ENCODE results near the gene CDKN1B. TPM values are rescaled to one million over a fixed set of nuclear protein-coding genes. Genes with fewer than 3 reads are reported as not detected.

CDKN1B gene
- total and polyA plus RNA-seq, 2 of the 13 experiments (the other 11 are each of a cell fraction or from before 2014, with no cell fraction given) = 20.1 to 37.2 TPM

DNA sequence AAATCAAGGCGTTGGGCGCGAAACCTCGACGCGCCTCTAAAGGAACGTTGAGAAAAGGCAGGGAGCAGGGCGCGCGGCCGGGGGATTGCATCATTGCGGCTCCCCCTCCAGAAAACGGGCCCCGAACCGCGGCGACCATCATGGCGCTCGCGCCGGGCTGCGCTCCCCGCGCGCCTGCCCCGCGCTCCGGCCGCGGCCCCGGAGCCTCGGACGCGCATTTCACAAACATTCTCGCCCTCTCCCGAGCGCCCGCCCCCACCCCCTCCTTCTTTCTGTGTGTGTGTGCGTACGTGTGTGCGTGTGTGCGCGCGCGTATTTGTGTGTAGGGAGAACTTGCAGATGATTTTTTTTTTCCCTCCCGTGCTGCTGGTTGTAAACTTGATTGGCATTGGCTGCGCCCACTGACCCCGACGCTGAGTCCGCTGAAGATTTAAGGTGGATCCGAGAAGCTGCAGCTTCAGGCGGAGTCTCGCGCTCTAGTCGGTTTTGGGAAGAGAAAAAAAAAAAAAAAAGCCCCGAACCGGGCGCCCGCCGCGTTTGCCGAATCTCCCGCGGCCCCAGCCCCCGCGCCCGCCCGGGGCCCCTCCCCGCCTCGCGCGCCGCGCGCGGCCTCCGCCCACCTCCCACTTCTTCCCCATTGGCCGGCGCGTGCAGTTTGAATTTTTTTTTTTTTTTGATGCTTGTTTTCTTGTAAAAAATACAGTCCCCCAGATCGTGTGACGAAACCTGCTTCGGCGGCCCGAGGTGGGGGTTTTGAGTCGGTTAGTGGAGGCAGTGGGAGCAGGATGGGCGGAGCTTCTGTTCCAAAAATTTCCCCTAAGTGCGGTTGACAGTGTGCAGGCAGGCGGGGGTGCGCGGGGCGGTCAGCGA is 8.2 kb downstream of the CDKN1B start (continued):
- TF ChIP-seq ZIK1 (CRISPR knock-in tag; IDR thresholded peaks at IDR 0.05; ENCODE audit: borderline replicate concordance, low read depth) (peak; percentile 62; the same call in 1 of the 2 replicates), ZNF572 (CRISPR knock-in tag; IDR thresholded peaks at IDR 0.05) (no peak), NFIB (CRISPR knock-in tag; IDR thresholded peaks at IDR 0.05; ENCODE audit: borderline replicate concordance) (no peak), NBN (conservative IDR thresholded peaks at IDR 0.05) (no peak), NR0B2 (CRISPR knock-in tag; IDR thresholded peaks at IDR 0.05) (peak; percentile 63), ZNF143 (CRISPR knock-in tag; IDR thresholded peaks at IDR 0.05) (no peak), AHR (CRISPR knock-in tag; IDR thresholded peaks at IDR 0.05) (0 out of 2 replicates have a peak, but pooled peaks have one; percentile 61), ZNF547 (CRISPR knock-in tag; IDR thresholded peaks at IDR 0.05) (no peak), USF2 (IDR thresholded peaks at IDR 0.05; ENCODE audit: low read depth, low read length) (no peak), USF2 (CRISPR knock-in tag; IDR thresholded peaks at IDR 0.05; ENCODE audit: borderline replicate concordance) (no peak), MIER2 (CRISPR knock-in tag; IDR thresholded peaks at IDR 0.05) (no peak), ELF1 (CRISPR knock-in tag; IDR thresholded peaks at IDR 0.05) (no peak; the same call in 1 of the 2 replicates), ZBTB10 (CRISPR knock-in tag; IDR thresholded peaks at IDR 0.05; ENCODE audit: borderline replicate concordance) (0 out of 2 replicates have a peak, but pooled peaks have one; percentile 24), NFE2L2 (IDR thresholded peaks at IDR 0.05; ENCODE audit: low read length) (no peak), ZKSCAN1 (IDR thresholded peaks at IDR 0.05; ENCODE audit: low read length) (no peak), HNRNPL (IDR thresholded peaks at IDR 0.05; ENCODE audit: low read depth, low read length) (no peak), LCORL (IDR thresholded peaks at IDR 0.05) (no peak), LCORL (CRISPR knock-in tag; IDR thresholded peaks at IDR 0.05) (peak; percentile 74; the same call in 1 of the 2 replicates), ZNF781 (CRISPR knock-in tag; IDR thresholded peaks at IDR 0.05; ENCODE audit: borderline replicate concordance, not compliant biosample characterization) (no peak), RFX3 (CRISPR knock-in tag; IDR thresholded peaks at IDR 0.05) (no peak), ERF (CRISPR knock-in tag; IDR thresholded peaks at IDR 0.05) (no peak; the same call in 1 of the 2 replicates), ZNF230 (CRISPR knock-in tag; IDR thresholded peaks at IDR 0.05) (no peak)
- TF ChIP-seq, protein P1, sequence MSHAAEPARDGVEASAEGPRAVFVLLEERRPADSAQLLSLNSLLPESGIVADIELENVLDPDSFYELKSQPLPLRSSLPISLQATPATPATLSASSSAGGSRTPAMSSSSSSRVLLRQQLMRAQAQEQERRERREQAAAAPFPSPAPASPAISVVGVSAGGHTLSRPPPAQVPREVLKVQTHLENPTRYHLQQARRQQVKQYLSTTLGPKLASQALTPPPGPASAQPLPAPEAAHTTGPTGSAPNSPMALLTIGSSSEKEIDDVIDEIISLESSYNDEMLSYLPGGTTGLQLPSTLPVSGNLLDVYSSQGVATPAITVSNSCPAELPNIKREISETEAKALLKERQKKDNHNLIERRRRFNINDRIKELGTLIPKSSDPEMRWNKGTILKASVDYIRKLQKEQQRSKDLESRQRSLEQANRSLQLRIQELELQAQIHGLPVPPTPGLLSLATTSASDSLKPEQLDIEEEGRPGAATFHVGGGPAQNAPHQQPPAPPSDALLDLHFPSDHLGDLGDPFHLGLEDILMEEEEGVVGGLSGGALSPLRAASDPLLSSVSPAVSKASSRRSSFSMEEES (CRISPR knock-in tag; IDR thresholded peaks at IDR 0.05) = no peak
- TF ChIP-seq, protein P2, sequence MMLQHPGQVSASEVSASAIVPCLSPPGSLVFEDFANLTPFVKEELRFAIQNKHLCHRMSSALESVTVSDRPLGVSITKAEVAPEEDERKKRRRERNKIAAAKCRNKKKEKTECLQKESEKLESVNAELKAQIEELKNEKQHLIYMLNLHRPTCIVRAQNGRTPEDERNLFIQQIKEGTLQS (CRISPR knock-in tag; IDR thresholded peaks at IDR 0.05) = peak; percentile 89
